HepG2 (cell line): ENCODE data around the gene EP300. TPM values are rescaled to one million over a fixed set of nuclear protein-coding genes. Genes with fewer than 3 reads are reported as not detected.

Experiments used
- ATAC-seq: fragments of 200-7000 bp; cut with Tn5 transposase; 3 replicates; pipeline ENCODE4 v1.9.1; 2020; ENCODE audit warnings: mild to moderate bottlenecking, moderate library complexity
- BruUV-seq: library from RNA; stranded (reverse); fragments of 400-500 nt; replicated peaks from 2 replicates; lab custom pipeline; 2021; lab: Mats Ljungman, UMichigan
- CTCF ChIA-PET: fragments of 300-600 bp; formaldehyde crosslinking; extraction: SDS; loops from one replicate; lab custom pipeline; 2021; ENCODE audit warnings: low total read pairs, inconsistent platforms, low intra/inter-chr PET ratio; lab: Yijun Ruan, JAX
- POLR2A ChIA-PET: fragments of 350-600 bp; sonication (Branson Sonifier 250); formaldehyde crosslinking; loops from one replicate; lab custom pipeline; 2020; ENCODE audit warnings: antibody characterized with exemption, inconsistent platforms; lab: Yijun Ruan, JAX
- DNase-seq: peaks from one replicate; pipeline ENCODE4 v3.0.0-alpha.2; 2015; ENCODE audit warnings: low spot score
- FAIRE-seq: peaks from 3 replicates; lab custom pipeline; 2011; peaks lifted over from hg19 to GRCh38; lab: Jason Lieb, UNC
- H2AFZ ChIP-seq: one replicate; pipeline ENCODE4 v1.6.1; 2011; ENCODE audit warnings: low read length, inconsistent platforms
- H3K27ac ChIP-seq: fragments of 300-600 bp; 3 replicates; pipeline ENCODE4 v1.8.0; 2011; ENCODE audit warnings: mixed run types, mild to moderate bottlenecking, mixed read lengths, low read length, inconsistent platforms; ENCODE audit not compliant: insufficient read depth; ENCODE audit errors: extremely low read length
- H3K27me3 ChIP-seq, 2 experiments: fragments of 200-600 bp in 1 of 2; 2 replicates in 1 of 2; 3 replicates in 1 of 2; pipeline versions ENCODE4 v1.6.0 to v1.8.0; 2011; ENCODE audit warnings: low read length in 2 of 2, mild to moderate bottlenecking in 2 of 2, moderate library complexity in 2 of 2, inconsistent platforms in 1 of 2; ENCODE audit not compliant: insufficient read depth in 2 of 2, control insufficient read depth in 1 of 2
- H3K36me3 ChIP-seq, 2 experiments: fragments of 200-600 bp in 1 of 2; replicated peaks in 1 of 2; 2 replicates in 1 of 2; 3 replicates in 1 of 2; pipeline versions ENCODE4 v1.5.1 to v1.8.0; 2011; ENCODE audit warnings: low read length in 2 of 2, inconsistent platforms in 1 of 2; ENCODE audit not compliant: insufficient read depth in 2 of 2, control insufficient read depth in 1 of 2
- H3K4me1 ChIP-seq: 2 replicates; pipeline ENCODE4 v1.5.1; 2012; ENCODE audit warnings: low read length, inconsistent platforms; ENCODE audit not compliant: insufficient read depth
- H3K4me2 ChIP-seq: 2 replicates; pipeline ENCODE4 v1.6.0; 2011; ENCODE audit warnings: low read depth, low read length, inconsistent platforms
- H3K4me3 ChIP-seq, 3 experiments: fragments of 200-600 bp in 1 of 3; sonication (generic), shearing (Covaris generic) in 1 of 3; replicated peaks in 1 of 3; 2 replicates each; pipeline ENCODE4 v1.5.1; 2011 to 2016; ENCODE audit warnings: low read length in 3 of 3, inconsistent platforms in 2 of 3, low read depth in 2 of 3, mild to moderate bottlenecking in 2 of 3, control low read depth in 1 of 3, mixed read lengths in 1 of 3; ENCODE audit not compliant: insufficient read depth in 1 of 3
- H3K79me2 ChIP-seq: one replicate; pipeline ENCODE4 v1.6.1; 2011; ENCODE audit warnings: low read length, inconsistent platforms; ENCODE audit not compliant: insufficient read depth
- H3K9ac ChIP-seq: 2 replicates; pipeline ENCODE4 v1.6.0; 2011; ENCODE audit warnings: mild to moderate bottlenecking, low read depth, low read length, inconsistent platforms; ENCODE audit not compliant: insufficient read depth
- H3K9me3 ChIP-seq: 2 replicates; pipeline ENCODE4 v1.5.1; 2012; ENCODE audit warnings: mild to moderate bottlenecking, low read length
- H4K20me1 ChIP-seq: 2 replicates; pipeline ENCODE4 v1.6.0; 2011; ENCODE audit warnings: inconsistent platforms, mild to moderate bottlenecking, low read length, moderate library complexity; ENCODE audit not compliant: insufficient read depth
- ARID5B ChIP-seq: IDR thresholded peaks from 2 replicates; pipeline ENCODE4 v1.4.0; 2020; ENCODE audit warnings: mild to moderate bottlenecking, missing genetic modification reagents
- ATF5 ChIP-seq: sonication (generic); formaldehyde crosslinking; IDR thresholded peaks from 2 replicates; pipeline ENCODE4 v1.4.0; 2020; ENCODE audit warnings: mild to moderate bottlenecking, low read depth, missing genetic modification reagents
- DRAP1 ChIP-seq: IDR thresholded peaks from 2 replicates; pipeline ENCODE4 v1.6.1; 2016; ENCODE audit warnings: missing genetic modification reagents, missing compliant biosample characterization
- NCOA2 ChIP-seq: sonication (generic); formaldehyde crosslinking; IDR thresholded peaks from 2 replicates; pipeline ENCODE4 v1.8.0; 2022; ENCODE audit warnings: inconsistent platforms
- POGZ ChIP-seq: sonication (generic); formaldehyde crosslinking; IDR thresholded peaks from 2 replicates; pipeline ENCODE4 v1.4.0; 2020; ENCODE audit warnings: mild to moderate bottlenecking, missing genetic modification reagents
- SNAI1 ChIP-seq: sonication (generic); formaldehyde crosslinking; IDR thresholded peaks from 2 replicates; pipeline ENCODE4 v1.5.0; 2020; ENCODE audit warnings: mild to moderate bottlenecking, missing genetic modification reagents, borderline replicate concordance
- SP5 ChIP-seq: IDR thresholded peaks from 2 replicates; pipeline ENCODE4 v1.6.1; 2016; ENCODE audit warnings: low read depth, borderline replicate concordance
- TEAD3 ChIP-seq: optimal IDR thresholded peaks from 2 replicates; pipeline ENCODE3; 2016; ENCODE audit warnings: borderline replicate concordance
- TMF1 ChIP-seq: sonication (generic); formaldehyde crosslinking; IDR thresholded peaks from 2 replicates; pipeline ENCODE4 v1.8.1; 2022; ENCODE audit warnings: low read depth, missing genetic modification reagents
- ZBTB7B ChIP-seq: sonication (generic); formaldehyde crosslinking; IDR thresholded peaks from 2 replicates; pipeline ENCODE4 v1.4.0; 2020; ENCODE audit warnings: missing genetic modification reagents
- ZFP41 ChIP-seq: sonication (generic); formaldehyde crosslinking; IDR thresholded peaks from 2 replicates; pipeline ENCODE4 v1.4.0; 2020; ENCODE audit warnings: mild to moderate bottlenecking, missing genetic modification reagents, borderline replicate concordance
- ZMAT3 ChIP-seq: sonication (generic); formaldehyde crosslinking; conservative IDR thresholded peaks from 2 replicates; pipeline ENCODE4 v1.7.0; 2021; ENCODE audit warnings: missing genetic modification reagents
- ZMYM3 ChIP-seq: sonication (generic); formaldehyde crosslinking; IDR thresholded peaks from 2 replicates; pipeline ENCODE4 v1.5.1; 2020; ENCODE audit warnings: mild to moderate bottlenecking, missing genetic modification reagents
- ZMYM4 ChIP-seq: sonication (generic); formaldehyde crosslinking; IDR thresholded peaks from 2 replicates; pipeline ENCODE4 v1.8.1; 2023; ENCODE audit warnings: mild to moderate bottlenecking, missing genetic modification reagents
- ZNF124 ChIP-seq: sonication (generic); formaldehyde crosslinking; IDR thresholded peaks from 2 replicates; pipeline ENCODE4 v1.4.0; 2020; ENCODE audit warnings: missing genetic modification reagents
- ZNF263 ChIP-seq: sonication (generic); formaldehyde crosslinking; IDR thresholded peaks from 2 replicates; pipeline ENCODE4 v1.4.0; 2020; ENCODE audit warnings: missing genetic modification reagents
- ZNF414 ChIP-seq: sonication (generic); formaldehyde crosslinking; IDR thresholded peaks from 2 replicates; pipeline ENCODE4 v1.5.0; 2020; ENCODE audit warnings: missing genetic modification reagents
- ZNF556 ChIP-seq: sonication (generic); formaldehyde crosslinking; IDR thresholded peaks from 2 replicates; pipeline ENCODE4 v1.4.0; 2020; ENCODE audit warnings: mild to moderate bottlenecking, missing genetic modification reagents, borderline replicate concordance
- WGBS: methylation state at CpG from one replicate; pipeline ENCODE4 v1.1.6; 2017; ENCODE audit warnings: low lambda C conversion rate; 5-methylcytosine and 5-hydroxymethylcytosine counted together
- in situ Hi-C: cut with HindIII; loops from 2 replicates; pipeline ENCODE4 v1.10.0; 2017; ENCODE audit warnings: low pct_unique_long_range_greater_than_20kb; ENCODE audit not compliant: extremely low pct_ligation_motif_present
- intact Hi-C: fragments of 100-400 bp; cut with micrococcal nuclease; formaldehyde crosslinking; loops from one replicate; pipeline ENCODE4 v1.10.0; 2022; ENCODE audit not compliant: unreplicated experiment
- polyA plus RNA-seq, 8 experiments: library from polyadenylated mRNA; depleted of rRNA in 3 of 8; stranded (reverse) in 7 of 8; unstranded in 1 of 8; fragments of >200 nt; fragmentation: Illumina TruSeq in 4 of 8; extraction: Trizol in 4 of 8; gene quantifications; 2 replicates each; pipeline versions ENCODE4 v1.2.1 to v1.2.3, GENCODE V29; 2011 to 2016; ENCODE audit warnings: low read depth in 4 of 8, missing spikeins in 1 of 8, mixed read lengths in 1 of 8; ENCODE audit not compliant: insufficient read depth in 1 of 8
- total RNA-seq, 5 experiments: library from RNA; depleted of rRNA; stranded (reverse); fragments of >200 nt; fragmentation: Illumina TruSeq; extraction: Trizol; gene quantifications; 2 replicates each; pipeline ENCODE4 v1.2.3, GENCODE V29; 2016; ENCODE audit warnings: low read depth in 1 of 5

EP300 gene
- total and polyA plus RNA-seq, 2 of the 13 experiments (the other 11 are each of a cell fraction or from before 2014, with no cell fraction given): 13.6 to 14.9 TPM

- intact Hi-C loops: no loop called here
- WGBS: 2% methylated on average over 11 of the region's 91 CpGs
- H3K4me2 ChIP-seq: peak overlapping the region; percentile 99
- H3K27me3 ChIP-seq: peaks cover 0 to 2% of the 10 kb centered on the region in 2 experiments; a peak in 1 of 5 replicates
- H4K20me1 ChIP-seq: no peaks in the 10 kb centered on the region
- no TSS peak for BruUV-seq
- ChIA-PET POLR2A (interaction anchor here (0.9 kb wide), 1 partner anchor 10 kb away, joined by 3 read pairs; no protein-coding TSS in a partner anchor), CTCF (no interaction called here)
- no peak for FAIRE-seq
- no peak overlapping the region for H3K27ac ChIP-seq
- H3K4me1 ChIP-seq: peaks cover 35% of the 10 kb centered on the region
- in situ Hi-C loops: no loop called here
- H3K36me3 ChIP-seq: no peaks in the 10 kb centered on the region
- H3K4me3 ChIP-seq: peak overlapping the region; percentile 58 to 87 (median 61)
- peak; percentile 90 for ATAC-seq
- no peaks in the 10 kb centered on the region for H3K9me3 ChIP-seq
- peak overlapping the region; percentile 52; the same call in 1 of the 2 replicates for H3K9ac ChIP-seq
- H2AFZ ChIP-seq: peak overlapping the region; percentile 78
- DNase-seq: peak; percentile 56
- H3K79me2 ChIP-seq: no peaks in the 10 kb centered on the region
- TF ChIP-seq DRAP1 (CRISPR knock-in tag) (peak; percentile 36; the same call in 1 of the 2 replicates), ZMYM3 (CRISPR knock-in tag) (peak; percentile 37; the same call in 1 of the 2 replicates), ATF5 (CRISPR knock-in tag) (peak; percentile 81), ARID5B (peak; percentile 38), ZNF556 (no peak), ZNF414 (CRISPR knock-in tag) (peak; percentile 60; the same call in 1 of the 2 replicates), SP5 (CRISPR knock-in tag) (peak; percentile 60; the same call in 1 of the 2 replicates), ZMYM4 (CRISPR knock-in tag) (peak; percentile 65), ZMAT3 (CRISPR knock-in tag) (0 out of 2 replicates have a peak, but pooled peaks have one; percentile 61), SNAI1 (CRISPR knock-in tag) (no peak), NCOA2 (CRISPR knock-in tag) (0 out of 2 replicates have a peak, but pooled peaks have one; percentile 28), ZNF263 (no peak), TEAD3 (CRISPR knock-in tag) (no peak), POGZ (peak; percentile 55), ZFP41 (CRISPR knock-in tag) (0 out of 2 replicates have a peak, but pooled peaks have one; percentile 46), ZNF124 (CRISPR knock-in tag) (no peak), TMF1 (CRISPR knock-in tag) (0 out of 2 replicates have a peak, but pooled peaks have one; percentile 32), ZBTB7B (CRISPR knock-in tag) (peak; percentile 62; the same call in 1 of the 2 replicates)
Measured at GRCh38 chr22:41197038-41197972, 104.9 kb downstream of the EP300 start.
